Fibroblast of the conjunctiva (primary cell): Measurements from ENCODE around the gene TEK.

Experiments used
- DNase-seq: peaks from one replicate; pipeline ENCODE4 v3.0.0-alpha.2; 2010; ENCODE audit warnings: low read depth

Gene TEK

DNA sequence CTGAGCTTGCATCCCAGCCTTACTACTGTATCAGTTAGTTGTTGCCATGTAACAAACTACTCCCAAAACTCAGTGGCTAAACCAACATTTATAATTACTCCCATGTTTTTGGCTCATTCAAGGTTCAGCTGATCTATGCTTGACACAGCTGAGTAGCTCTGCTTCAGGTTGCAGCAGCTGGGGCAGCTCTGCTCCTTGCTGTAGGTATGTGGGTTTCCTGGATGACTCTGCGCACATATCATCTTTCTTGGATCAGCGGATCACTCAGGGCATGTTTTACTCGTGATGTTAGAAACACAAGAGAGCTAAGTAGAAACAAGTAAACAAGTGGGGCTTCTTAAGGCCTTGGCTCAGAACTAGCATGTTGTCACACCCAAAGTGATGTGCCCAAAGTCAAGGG is 15.1 kb downstream of the TEK start:
- DNase-seq = no peak

DNA sequence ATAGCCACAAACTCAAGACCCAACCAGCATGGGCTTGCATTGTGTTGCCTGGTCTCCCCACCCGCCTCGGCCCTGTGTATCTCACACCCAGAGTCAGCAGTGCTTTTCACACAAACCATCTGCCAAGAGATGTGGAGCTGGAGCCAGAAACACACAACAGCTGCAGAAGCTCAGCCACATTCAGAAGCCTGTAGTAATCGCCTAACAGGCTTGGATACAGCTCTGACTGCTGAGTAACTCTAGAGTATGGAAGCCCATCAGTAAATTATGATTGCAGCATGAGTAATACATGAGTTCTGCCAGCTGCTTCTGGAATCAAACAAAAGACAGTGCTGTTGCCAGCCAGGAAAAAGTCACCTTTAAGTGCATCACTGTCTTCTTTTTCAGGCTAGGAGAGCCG is 16.0 kb downstream of the TEK start:
- peak; percentile 82 for DNase-seq

DNA sequence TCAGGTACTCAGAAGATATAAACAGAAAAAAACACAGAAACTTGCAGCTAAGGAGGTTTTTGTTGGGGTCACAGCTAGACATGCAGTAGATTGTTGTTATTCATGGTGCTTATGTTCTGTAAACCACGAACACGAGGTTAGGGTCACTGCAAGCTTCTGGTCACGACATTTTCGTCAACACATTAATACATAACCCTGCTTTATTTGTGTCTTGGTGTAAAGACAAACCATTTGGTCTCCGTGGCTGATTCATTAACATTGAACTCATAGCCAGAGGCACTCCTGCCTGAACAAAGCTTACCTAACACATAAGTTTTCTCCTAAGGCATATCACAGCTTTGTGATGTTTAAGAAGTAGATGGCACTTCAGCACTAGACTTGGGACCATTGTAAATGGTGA is 16.9 kb downstream of the TEK start:
- no peak for DNase-seq

DNA sequence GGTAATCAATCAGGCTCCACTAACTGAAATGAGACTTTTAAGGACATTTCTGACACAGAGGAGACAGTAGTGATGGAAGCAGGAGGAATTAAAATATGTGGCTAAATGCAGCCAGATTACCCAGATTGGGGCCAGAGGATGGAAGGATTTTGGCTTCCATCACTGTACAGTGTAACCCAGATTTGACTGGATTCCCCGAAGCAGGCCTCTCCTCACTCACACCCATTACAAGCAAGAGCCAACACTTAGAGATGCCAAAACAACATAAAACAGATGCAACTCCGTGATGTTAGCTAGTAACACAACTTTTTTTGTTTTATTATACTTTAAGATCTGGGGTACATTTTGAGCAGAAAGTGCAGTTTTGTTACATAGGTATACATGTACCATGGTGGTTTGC is 17.6 kb downstream of the TEK start:
- no peak for DNase-seq

DNA sequence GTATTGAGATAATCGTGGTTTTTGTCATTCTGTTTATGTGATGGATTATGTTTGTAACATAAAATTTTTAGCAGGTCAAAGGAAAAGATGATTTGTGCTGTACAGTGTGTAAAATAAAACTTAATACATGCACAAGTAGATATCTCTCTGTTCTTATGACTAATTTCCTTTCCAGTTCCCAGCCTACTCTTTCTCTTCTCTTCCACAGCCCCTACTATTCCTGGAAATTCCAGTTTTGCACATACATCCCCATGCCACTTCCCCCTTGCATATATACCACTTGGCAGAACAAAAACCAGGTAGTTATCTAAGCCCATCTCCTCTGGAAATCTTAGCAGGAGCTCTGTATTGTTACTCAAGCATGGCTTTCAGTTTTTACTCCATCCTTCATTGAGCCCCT is 20.2 kb downstream of the TEK start:
- no peak for DNase-seq

DNA sequence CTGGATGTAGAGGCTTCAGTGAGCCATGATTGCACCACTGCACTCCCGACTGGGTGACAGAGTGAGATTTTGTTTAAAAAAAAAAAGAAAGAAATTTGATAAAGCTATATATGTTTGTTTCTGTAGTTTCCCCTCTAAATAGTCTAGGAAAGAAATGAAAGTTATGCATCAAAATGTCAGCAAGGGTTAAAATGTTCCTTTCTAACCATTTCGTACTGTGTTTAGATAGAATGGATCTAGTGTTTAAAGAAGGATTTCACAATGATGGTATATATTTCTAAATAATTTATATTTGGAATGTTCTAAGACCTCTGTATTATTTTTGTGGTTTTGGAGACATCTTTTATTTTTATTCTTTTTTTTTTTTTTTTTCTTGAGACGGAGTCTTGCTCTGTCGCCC is 22.7 kb downstream of the TEK start:
- DNase-seq = no peak

DNA sequence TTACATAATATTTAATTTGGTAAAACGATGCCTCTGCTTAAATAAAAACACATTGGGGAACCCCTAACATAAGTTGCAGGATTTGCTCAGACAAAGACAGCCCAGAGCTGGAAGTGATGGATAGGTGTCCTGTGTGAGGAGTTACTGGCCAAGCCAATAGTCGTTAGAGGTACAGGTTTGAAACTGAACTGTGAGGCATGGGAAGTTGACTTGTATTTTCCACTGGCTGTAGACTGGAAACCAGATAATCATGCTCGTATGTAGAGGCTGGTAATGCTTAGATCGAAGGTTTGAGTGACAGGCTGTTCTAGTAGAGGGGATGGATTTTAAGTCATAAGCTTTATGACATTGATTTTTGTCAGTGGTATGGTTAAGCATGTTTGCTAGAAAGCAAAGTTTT is 24.8 kb downstream of the TEK start:
- DNase-seq = no peak

DNA sequence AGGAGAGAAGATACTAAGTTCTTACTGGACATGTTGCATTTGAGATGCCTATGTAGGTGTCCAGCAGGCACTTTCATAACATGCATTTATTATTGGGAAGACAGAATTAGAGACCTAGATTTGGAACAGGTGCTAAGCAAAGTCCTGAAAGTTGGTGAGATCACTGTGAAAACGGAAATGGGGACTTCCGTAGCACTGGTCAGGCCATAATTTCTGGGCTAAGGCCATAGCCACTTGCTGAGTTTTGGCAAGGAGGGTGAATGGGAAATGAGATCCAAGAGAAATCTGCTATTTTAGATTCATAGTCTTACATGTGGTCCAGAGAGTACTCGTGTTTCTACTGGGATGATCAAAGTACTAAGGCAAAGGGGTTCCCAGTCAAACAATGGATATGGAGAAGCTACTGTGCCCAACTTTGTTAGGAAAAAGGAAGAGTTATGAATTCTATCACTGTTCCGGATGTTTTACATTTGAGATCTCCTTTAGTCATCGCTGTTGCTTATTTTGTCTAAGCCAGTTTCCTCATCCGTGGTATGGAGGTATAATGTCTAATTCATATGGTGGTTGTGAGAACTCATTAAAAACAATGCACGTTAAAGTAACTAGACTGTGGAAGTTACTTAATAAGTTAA is 33.4 kb downstream of the TEK start:
- no peak for DNase-seq

DNA sequence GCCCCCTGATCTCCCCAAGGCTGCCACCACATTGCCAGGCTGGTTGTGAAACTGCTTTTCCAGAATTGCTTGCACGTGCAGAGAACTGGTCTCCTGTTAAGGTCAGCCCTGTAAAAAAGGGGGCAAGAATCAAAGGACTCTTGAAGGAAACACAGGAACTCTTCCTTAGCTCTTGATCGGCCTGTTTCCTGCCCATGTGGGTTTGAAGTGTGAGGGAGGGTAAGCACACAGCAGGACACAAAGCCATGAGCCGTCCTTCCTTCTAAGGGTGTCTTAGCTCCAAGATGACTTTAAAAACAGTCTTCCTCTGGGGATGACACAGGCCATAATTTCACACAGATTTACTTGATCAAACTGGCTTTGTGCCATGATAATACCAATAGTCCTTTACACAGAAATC is 36.1 kb downstream of the TEK start:
- no peak for DNase-seq

DNA sequence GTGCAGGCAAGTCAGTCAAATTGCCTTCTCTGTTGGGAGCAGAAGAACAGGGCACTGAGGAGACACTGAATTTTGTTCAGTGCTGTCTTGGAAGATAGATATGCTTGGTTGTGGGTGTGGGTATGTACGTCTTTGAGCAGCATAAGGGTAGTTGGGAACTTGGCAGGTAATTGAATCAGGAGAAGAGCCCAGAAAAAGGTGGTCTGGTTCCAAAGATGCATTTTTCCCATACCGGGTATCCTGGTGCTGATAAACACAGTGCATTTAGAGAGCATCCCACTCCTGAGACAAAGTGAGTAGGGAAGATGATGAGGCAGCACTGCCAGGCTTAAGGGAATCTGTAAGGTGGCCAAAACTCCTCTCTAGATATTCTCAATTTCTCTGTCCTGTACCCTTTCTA is 40.6 kb downstream of the TEK start:
- DNase-seq = no peak

DNA sequence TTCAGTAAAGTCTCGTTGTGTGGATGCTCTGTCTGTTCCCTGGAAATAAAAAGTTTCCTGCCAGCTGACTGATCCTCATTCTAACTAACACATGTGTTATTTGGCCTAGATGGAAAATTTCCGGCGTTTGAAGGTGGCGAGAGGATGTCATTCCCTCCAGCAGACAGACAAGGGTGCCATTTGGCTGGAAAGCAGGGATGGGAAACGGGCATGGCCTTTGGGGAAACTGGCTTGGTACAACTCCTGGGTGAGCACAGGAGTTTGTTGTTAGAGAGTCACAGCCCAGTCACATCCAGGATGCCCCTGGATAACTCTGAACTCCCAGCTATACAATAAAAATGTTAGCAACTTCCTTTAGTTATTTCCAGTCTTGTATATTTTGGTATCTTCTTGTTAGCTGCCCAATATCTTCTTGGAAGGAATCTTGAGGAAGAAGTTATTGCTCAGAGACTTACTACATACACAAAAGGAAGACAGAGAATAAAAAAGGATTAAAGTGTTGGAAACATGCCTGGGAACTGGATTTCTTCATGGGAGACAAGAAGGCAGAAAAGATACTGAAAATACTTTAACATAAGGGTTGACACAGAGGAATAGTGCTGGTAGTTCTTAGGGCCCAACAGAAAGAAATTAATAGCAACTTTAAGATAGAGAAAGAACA is 41.9 kb downstream of the TEK start:
- DNase-seq = peak; percentile 6

DNA sequence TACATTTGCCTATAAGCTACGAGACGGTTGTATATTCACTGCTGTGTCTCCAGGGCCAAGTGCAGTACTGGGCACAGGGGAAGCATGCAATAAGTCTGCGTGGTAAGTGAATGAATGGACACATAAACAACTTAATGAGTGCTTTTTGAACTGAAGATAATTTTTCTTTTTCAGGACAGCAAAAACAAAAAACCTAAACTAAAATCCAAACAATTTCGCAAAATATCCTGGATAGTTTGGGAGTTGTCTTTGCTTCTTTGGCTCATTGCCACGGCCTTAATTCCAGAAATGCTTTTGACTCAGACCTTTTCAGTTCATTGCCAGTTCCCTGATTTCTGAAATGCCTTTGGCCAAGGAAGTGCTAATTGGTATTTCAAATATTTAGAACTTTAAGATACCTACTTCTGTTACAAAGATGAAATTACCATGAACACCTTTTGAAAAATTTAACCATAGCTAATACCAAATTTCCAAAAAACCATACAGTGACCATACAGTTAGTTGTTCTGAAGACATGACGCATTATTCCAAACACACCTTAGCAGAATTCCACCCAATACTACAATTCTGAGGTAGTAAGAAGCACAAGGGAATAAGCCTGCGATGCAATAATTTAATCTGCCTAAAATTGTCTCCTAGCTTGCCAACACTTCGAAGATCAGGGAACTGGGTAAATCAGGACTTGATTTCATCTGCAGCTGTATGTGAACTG is 42.8 kb downstream of the TEK start:
- no peak for DNase-seq

DNA sequence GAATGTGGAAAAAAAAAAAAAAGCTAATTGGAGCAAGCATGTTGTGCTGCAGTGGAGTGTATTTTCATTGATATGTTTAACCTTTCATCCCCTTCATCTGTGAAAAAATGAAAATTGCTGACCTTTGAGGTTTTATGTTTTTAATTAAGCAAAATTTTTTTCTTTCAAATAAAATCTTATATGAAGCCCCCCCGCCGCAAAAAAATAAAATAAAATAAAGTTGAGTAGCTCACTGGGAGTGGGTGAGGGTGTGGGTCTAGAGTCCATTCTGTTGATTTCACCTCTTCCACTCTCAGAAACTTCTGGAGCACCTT is 43.3 kb downstream of the TEK start:
- no peak for DNase-seq

DNA sequence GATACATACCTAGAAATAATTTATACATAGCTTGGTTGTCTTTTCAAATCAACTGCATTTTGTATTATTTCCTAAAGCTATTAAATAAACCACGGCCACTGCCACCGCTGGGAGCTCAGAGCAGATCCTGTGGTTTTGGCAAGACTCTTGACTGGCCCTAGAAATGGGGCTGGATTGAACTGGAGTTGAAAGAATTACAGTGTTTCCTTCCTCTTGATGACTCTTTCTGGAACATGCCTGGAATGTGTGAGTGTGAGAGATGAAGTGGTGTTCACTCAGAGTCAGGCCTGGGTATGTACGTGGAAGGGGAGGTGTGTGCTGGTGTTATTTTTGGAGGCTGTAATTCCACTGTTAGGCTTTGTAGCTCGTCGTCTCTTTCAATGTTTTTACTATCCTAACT is 45.9 kb downstream of the TEK start:
- no peak for DNase-seq

DNA sequence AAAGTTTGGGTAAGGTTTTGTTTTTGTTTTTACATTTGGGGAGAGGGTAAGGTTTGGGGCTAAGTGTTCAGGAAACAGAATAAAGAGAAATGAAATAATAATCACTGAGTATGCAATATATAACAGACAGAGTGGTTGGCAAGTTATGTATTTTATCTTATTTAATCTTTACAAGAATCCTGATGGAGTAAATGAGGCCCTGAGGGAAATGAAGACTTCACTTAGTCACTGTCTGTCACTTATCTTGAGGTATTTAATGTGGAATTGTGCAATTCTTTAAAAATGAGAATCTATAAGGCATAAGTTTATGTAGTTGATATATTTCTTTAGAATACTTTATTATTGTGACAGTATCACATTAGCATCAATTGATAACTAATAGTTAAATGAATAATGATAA is 48.1 kb downstream of the TEK start:
- DNase-seq = no peak

DNA sequence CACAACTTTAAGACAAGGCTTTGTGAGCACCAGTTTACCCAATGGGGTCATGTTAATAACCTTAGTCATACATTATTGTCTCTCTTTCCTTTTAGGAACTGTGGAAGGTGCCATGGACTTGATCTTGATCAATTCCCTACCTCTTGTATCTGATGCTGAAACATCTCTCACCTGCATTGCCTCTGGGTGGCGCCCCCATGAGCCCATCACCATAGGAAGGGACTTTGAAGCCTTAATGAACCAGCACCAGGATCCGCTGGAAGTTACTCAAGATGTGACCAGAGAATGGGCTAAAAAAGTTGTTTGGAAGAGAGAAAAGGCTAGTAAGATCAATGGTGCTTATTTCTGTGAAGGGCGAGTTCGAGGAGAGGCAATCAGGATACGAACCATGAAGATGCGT is 48.7 kb downstream of the TEK start:
- no peak for DNase-seq

DNA sequence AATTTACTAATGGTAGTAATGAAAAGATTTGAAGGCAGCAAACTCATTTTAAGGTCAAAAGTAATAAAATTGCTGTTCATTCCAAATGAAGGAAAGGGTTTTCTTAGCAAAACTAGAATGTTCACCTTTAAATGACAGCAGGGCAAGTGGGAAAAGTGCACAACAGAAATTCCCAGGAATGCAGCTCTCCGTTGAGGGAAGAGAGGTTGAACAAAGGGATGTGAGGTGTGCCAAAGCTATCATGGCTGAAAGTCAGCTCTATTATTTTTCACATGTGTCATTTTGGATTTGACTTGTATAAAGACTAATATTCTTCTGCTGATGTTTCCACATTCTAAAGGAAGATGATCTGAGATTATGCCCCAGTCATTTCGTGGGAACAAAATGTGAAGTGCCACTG is 51.6 kb downstream of the TEK start:
- no peak for DNase-seq

DNA sequence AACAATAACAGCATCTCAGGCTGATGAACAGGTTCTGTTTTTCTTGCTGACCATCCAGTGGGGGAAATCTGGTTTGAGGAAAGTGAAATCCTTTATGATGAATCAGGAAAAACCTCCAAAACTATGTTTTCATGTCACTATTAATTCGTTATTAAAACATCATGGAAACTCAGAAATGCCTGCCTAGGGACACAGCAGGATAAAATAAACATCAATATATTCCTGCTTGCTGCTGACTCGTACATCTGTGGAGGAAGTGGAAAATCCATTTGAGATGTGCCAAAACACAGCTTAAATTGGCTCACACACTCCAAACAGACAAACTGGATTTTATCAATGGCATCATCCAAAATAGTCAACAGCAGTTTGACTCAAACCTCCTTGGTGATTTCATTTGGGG is 53.0 kb downstream of the TEK start:
- DNase-seq = peak; percentile 8

DNA sequence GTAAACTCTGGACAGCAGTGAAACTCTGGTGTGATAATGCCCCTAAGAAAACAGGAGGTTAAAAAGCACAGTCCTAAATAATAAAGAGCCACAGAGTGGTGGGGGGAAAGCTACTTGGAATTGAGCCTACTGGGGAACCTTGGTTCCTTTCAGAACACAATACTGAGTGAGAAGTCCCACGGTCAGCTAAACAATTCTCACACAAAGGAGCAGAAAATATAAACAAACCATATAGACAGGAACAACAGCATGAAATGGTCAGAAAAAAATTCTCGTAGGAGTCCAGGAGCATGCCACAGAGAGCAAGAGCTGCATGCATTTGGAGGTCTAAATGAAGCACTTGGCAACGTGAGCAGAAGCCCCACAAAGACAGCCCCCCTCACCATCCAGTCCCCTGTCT is 56.0 kb downstream of the TEK start:
- DNase-seq = no peak

DNA sequence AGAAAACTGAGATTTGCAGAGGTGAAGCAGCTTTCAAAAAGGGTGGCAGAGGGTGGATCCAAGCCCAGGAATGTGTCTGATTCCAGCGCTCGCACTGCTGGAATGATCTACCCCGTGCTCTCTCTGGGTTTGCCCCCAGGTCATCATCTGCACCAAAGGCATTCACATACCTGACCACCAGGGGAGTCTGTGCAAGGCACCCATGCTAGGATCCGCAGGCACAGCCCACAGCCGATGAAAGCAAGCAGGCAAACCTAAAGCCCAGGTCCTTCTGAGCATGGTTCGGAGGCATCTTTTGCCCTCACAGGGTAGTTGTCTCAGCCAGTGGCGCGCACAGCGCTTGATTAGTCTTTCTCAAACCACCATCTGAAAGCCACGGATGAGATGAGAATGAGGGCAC is 56.6 kb downstream of the TEK start:
- no peak for DNase-seq

DNA sequence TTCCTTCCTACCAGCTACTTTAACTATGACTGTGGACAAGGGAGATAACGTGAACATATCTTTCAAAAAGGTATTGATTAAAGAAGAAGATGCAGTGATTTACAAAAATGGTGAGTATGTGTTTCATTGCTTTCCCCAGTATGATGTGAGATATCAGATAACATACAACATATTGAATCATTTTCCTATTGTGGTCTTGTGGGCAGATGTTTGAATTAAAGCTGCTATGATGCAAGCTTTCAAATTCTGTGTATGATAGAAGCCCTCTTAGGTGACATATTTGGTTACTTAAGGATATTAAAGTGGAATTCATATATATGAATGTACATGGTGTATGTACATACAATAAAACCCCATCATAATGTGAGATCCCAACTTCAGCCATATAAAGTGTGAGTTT is 59.5 kb downstream of the TEK start:
- no peak for DNase-seq

DNA sequence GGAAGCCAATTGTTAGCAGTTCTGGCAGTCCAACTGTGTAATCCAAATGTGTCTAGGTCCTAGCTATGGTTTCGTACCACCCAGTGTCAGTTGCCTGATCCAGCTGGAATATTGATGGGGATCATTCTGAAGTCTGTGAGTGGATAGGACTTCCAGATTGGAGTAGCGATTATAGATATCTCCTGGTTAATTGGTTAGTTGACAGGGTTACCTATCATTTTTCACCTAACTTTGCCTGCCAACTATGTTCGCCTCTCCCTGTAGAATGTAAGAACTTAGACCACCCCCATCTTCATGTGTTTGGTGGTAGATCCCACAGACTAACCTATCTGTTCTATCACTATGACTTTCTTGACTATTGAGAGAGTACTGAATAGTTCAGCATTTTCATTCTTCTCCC is 59.9 kb downstream of the TEK start:
- DNase-seq = no peak

DNA sequence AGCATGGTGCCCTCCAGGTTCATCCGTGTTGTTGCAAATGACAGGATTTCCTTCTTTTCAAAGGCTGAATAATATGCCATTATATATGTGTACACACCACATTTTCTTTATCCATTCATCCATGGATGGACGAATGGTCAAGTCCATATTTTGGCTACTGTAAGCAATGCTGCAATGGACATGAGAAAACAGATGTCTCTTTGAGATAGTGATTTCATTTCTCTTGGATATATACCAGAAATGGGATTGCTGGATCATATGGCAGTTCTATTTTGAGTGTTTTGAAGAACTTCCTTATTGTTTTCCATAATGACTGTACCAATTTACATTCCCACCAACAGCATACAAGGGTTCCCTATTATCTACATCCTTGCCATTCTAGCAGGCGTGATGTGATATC is 67.9 kb downstream of the TEK start:
- DNase-seq = no peak

DNA sequence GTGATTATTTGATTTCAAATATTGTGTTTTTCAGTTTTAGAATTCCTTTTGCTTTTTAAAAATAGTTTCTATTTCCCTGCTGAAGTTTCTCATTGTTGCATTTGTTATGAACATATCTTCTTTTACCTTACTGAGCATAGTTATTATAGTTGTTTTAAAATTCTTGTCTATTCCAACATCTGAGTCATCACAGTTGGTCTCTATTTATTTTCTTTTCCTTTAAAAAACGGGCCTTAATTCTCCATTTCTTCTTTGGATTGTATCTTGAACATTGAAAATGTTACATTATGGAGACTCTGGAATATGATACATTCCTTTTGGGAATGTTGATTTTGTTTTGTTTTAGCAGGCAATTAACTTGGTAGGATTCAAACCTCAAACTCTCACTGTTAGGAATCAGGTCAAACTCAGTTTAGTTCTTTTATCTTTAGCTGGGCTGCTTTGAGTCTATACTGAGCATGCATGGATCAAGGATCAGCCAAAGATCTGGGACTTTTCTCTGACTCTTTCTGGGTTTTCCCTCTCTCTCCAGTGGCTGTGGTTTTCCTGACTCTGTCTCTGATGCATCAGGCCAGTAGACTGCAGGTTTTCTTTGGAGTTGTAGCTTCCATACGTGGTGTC is 70.3 kb downstream of the TEK start:
- no peak for DNase-seq
